Brain pericyte (primary cell): ENCODE results near the gene FAHD2B.
"Not testable (repeated sequence)": the region's sequence is repeated elsewhere in the genome, so short reads cannot be mapped to it uniquely, and the experiment has no call there.

ENCODE experiments used
- DNase-seq: peaks from one replicate; pipeline ENCODE4 v3.0.0-alpha.2; 2012; ENCODE audit warnings: low read depth, low spot score

The FAHD2B gene

DNA sequence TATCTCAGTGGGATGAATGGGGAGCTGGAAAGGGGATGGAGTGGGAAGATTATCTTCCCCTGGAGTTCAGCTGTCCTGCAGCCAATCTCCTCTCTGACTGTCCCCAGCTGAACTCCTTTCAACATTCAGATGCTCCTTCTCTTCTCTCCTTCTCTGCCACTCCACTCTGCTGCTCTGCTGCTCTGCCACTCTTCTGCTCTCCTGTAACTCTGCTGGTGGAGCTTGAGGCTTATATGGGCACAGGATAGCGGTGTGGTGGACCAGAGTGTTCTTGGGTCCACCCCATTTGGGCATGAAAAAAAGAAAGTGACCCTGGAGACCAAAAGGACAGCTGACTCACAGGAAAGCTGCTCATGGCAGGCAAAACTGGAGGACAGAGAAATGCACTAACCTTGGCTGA is 26.6 kb downstream of the FAHD2B start:
- no peak for DNase-seq

DNA sequence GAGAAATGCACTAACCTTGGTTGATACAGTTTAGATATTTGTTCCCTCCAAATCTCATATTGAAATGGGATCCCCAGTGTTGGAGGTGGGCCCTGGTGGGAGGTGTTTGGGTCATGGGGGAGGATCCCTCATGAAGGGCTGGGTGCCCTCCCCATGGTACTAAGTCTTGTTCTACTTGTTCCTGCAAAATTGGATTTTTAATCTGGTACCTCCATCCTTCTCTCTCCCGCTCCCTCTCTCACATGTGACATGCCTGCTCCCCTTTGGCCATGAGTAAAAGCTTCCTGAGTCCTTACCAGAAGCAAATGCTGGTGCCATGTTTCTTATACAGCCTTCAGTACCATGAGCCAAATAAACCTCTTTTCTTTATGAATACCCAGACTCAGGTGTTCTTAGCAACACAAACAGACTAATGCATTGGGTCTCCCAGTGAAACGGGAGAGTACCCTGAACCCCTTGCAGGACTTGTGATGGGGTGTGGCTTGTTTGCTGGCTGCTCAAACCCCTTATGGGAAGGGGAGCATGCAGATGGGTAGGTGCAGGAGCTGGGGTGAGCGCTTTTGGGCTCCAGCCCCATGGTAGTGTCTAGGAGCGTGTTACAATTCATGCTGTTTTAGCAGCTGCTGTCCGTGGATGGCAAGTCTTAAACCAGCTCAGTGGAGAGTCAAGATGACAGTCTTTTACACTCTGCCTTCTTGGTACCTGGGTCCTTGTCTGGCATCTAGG is 27.2 kb downstream of the FAHD2B start:
- no peak for DNase-seq

DNA sequence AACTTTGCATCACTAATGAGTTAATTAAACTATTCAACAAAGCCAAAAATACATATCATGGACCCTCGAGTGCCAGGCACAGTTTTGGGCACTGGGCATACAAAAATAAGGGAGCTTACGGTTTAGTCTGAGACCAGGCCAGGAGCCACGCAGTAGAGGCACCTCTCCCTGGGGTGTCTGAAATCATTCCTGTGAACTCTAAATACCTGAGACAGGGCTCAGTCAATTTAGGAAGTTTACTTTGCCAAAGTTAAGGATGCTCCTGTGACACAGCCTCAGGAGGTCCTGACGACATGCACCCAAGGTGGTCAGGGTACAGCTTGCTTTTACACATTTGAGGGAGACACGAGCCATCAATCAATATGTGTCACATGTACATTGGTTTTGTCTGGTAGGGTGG is 28.7 kb downstream of the FAHD2B start:
- DNase-seq = not testable (repeated sequence)

DNA sequence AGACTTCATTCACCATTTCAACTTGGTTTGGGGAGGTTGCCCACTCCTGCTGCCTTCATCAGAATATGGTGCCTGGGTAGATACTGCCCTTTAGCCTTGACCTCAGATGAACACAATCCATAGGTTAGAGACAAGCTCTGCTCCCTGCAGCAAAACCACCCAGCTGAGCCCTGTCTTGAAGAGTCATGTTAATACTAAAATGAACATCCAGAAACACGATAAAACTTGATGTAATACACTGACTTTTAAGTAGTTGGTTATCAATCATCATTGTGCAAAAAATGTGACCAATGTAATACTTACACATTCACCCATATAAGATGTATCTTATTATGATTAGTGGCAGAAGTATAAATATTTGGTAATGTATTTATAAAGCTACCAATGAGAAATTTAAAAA is 32.7 kb downstream of the FAHD2B start:
- not testable (repeated sequence) for DNase-seq

DNA sequence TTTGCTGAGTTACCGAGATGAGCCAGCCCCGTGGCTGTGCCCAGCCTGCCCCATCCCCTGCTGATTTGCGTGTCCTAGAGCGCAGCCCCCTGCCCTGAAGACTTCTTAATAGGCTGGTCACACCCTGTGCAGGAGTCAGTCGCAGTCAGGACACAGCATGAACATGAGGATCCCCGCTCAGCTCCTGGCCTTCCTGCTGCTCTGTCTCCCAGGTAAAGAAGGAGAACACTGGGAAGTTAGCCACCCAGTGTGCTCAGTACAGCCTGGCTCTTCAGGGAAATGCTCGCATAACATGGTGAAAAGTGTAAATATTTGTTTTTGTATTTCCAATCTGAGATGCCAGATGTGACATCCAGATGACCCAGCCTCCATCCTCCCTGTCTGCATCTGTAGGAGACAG is 34.9 kb downstream of the FAHD2B start:
- DNase-seq = not testable (repeated sequence)

DNA sequence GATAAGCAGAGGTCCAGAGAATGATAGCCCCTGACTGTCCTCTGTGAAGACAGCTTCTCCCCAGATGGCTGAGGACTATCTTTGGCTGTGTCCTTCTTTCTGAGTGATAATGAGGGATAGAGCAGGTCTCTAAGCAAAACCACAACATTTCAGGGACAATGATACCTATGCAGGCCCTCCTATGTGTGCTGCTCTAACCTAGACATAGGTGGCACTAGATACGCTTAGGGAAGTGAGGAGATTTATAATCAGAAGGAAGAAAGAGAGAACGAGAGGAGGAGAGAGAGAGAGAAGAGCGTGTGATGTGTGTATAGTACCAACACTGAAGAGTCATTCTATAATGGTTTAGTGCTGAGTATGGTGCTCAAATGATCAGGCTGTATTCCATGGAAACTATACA is 38.5 kb downstream of the FAHD2B start:
- not testable (repeated sequence) for DNase-seq

DNA sequence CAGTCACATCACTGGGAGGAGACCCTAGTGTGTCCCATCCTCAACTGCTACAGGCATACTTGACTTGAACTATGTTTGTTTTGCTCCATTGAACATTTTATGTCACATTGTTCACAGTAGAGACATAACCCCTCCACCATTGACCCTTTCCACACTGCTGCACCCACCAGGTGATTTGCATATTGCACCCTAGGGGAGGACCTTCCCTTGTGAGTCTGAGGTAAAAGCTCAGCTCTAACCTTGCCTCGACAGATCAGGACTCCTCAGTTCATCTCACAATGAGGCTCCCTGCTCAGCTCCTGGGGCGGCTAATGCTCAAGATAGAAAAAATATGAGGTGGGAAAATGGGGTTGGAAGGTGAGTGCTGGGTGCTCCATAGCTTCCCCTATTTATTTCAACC is 44.6 kb downstream of the FAHD2B start:
- DNase-seq = not testable (repeated sequence)

DNA sequence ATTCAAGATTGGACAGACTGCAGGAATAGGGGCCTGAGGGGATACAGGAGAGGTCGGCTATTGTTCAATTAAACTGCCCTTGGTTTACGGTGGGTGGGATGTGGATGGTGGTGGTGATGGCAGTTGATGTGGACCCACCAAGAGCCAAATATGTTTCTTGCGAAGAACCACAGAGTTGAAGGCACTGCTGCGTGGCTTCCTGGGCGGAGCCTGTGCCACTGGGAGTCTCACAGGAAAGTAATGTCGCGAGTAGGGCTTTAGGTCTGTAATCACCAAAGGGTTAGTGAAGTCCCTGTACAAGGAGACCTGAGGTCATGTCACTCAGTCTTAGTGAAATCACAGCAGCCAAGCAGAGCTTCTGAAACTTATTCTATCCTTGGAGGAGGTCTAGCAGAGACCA is 46.2 kb downstream of the FAHD2B start:
- DNase-seq = not testable (repeated sequence)

DNA sequence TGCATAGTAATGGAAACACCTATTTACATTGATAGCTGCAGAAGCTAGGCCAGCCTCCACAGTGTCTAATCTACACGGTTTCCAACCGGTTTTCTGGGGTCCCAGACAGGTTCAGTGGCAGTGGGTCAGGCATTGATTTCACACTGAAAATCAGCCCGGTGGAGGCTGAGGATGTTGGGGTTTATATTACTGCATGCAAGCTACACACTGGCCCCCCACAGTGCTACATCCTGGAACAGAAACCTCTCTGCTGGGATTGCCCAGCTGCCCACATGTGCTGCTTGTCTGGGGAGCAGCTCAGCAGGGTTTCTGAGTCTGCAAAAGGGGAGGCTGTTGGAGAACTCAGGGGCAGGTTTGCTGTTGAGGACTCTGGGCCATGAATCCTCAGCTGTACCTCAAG is 48.0 kb downstream of the FAHD2B start:
- DNase-seq = peak; percentile 10

DNA sequence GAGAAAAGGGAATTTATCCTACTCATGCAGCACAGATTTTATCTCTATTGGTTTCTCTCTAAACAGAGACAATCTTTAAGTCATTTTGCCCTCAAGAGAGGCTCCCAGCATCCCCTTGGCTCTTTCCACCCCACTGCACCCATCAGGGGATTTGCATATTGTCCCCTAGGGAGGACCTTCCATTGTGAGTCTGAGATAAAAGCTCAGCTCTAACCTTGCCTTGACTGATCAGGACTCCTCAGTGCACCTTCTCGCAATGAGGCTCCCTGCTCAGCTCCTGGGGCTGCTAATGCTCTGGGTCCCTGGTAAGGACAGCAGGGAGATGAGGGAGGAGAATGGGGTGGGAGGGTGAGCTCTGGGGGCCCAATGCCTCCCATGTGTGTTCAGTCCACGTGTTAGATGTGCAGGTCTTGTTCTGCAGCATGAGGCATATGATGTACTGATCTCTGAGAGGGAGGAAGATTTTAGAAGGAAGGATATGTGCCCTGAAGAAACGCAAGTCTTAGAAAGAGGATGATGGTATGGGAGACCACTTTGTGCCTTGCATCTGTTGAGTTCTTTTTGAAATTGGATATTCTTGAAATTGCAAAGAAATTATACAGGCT is 48.7 kb downstream of the FAHD2B start:
- not testable (repeated sequence) for DNase-seq
